Parathyroid adenoma (tissue), 2 donors: Measurements from ENCODE around the gene PPIC.

Experiments
- H2AFZ ChIP-seq: fragments of 300-600 bp; sonication (generic); one replicate; pipeline ENCODE4 v1.7.0; 2017; ENCODE audit warnings: antibody characterized with exemption, mild to moderate bottlenecking
- H3K27ac ChIP-seq: fragments of 300-600 bp; sonication (generic); one replicate; pipeline ENCODE4 v1.7.0; 2017
- H3K27me3 ChIP-seq: fragments of 300-600 bp; sonication (generic); one replicate; pipeline ENCODE4 v1.7.0; 2017; ENCODE audit warnings: low read length; ENCODE audit not compliant: control insufficient read depth, insufficient read depth
- H3K36me3 ChIP-seq: fragments of 300-600 bp; sonication (generic); one replicate; pipeline ENCODE4 v1.7.0; 2017; ENCODE audit warnings: low read length; ENCODE audit not compliant: control insufficient read depth, insufficient read depth
- H3K4me1 ChIP-seq: fragments of 300-600 bp; sonication (generic); one replicate; pipeline ENCODE4 v1.7.0; 2017; ENCODE audit warnings: control low read depth
- H3K4me2 ChIP-seq: fragments of 300-600 bp; sonication (generic); one replicate; pipeline ENCODE4 v1.7.0; 2017; ENCODE audit warnings: low read length
- H3K4me3 ChIP-seq: fragments of 300-600 bp; sonication (generic); one replicate; pipeline ENCODE4 v1.7.0; 2017; ENCODE audit warnings: low read depth, low read length
- H3K79me2 ChIP-seq: fragments of 300-600 bp; sonication (generic); one replicate; pipeline ENCODE4 v1.7.0; 2017; ENCODE audit warnings: control low read depth
- H3K9ac ChIP-seq: fragments of 300-600 bp; sonication (generic); one replicate; pipeline ENCODE4 v1.7.0; 2017; ENCODE audit warnings: mild to moderate bottlenecking
- H3K9me3 ChIP-seq: fragments of 300-600 bp; sonication (generic); one replicate; pipeline ENCODE4 v1.7.0; 2017; ENCODE audit warnings: low read length; ENCODE audit not compliant: control insufficient read depth
- CTCF ChIP-seq: fragments of 300-600 bp; sonication (generic); IDR thresholded peaks from one replicate; pipeline ENCODE4 v1.7.0; 2017; ENCODE audit warnings: antibody characterized with exemption, mild to moderate bottlenecking
- donor health status: primary hyperparathyroidism.

PPIC gene

GRCh38 chr5:123014689-123015088 is 21.8 kb downstream of the PPIC start:
- H3K79me2 ChIP-seq = no peaks in the 10 kb centered on the region
- H3K4me3 ChIP-seq = no peak overlapping the region
- no peak overlapping the region for H3K27ac ChIP-seq
- no peaks in the 10 kb centered on the region for H3K9me3 ChIP-seq
- H3K27me3 ChIP-seq = no peaks in the 10 kb centered on the region
- no peak overlapping the region for H2AFZ ChIP-seq
- no peaks in the 10 kb centered on the region for H3K4me1 ChIP-seq
- no peak overlapping the region for H3K9ac ChIP-seq
- TF ChIP-seq CTCF = no peak
- H3K36me3 ChIP-seq = no peaks in the 10 kb centered on the region
- no peak overlapping the region for H3K4me2 ChIP-seq

GRCh38 chr5:123012321-123012720 is 24.2 kb downstream of the PPIC start:
- TF ChIP-seq CTCF = no peak
- no peak overlapping the region for H2AFZ ChIP-seq
- H3K27me3 ChIP-seq = no peaks in the 10 kb centered on the region
- H3K4me3 ChIP-seq = no peak overlapping the region
- no peaks in the 10 kb centered on the region for H3K36me3 ChIP-seq
- H3K4me2 ChIP-seq = no peak overlapping the region
- no peaks in the 10 kb centered on the region for H3K9me3 ChIP-seq
- H3K27ac ChIP-seq = no peak overlapping the region
- H3K9ac ChIP-seq = no peak overlapping the region
- H3K79me2 ChIP-seq = no peaks in the 10 kb centered on the region
- H3K4me1 ChIP-seq = no peaks in the 10 kb centered on the region

- H3K27ac ChIP-seq = no peak overlapping the region
- H3K4me3 ChIP-seq = no peak overlapping the region
- TF ChIP-seq CTCF = no peak
- no peaks in the 10 kb centered on the region for H3K36me3 ChIP-seq
- no peaks in the 10 kb centered on the region for H3K79me2 ChIP-seq
- no peak overlapping the region for H3K4me2 ChIP-seq
- no peaks in the 10 kb centered on the region for H3K4me1 ChIP-seq
- H2AFZ ChIP-seq = no peak overlapping the region
- no peaks in the 10 kb centered on the region for H3K27me3 ChIP-seq
- H3K9me3 ChIP-seq = no peaks in the 10 kb centered on the region
- H3K9ac ChIP-seq = no peak overlapping the region
Observed at GRCh38 chr5:123007754-123008153, 28.8 kb downstream of the PPIC start.

GRCh38 chr5:123007182-123007581 is 29.3 kb downstream of the PPIC start:
- no peak overlapping the region for H3K4me3 ChIP-seq
- H3K9me3 ChIP-seq = no peaks in the 10 kb centered on the region
- no peak overlapping the region for H3K9ac ChIP-seq
- no peaks in the 10 kb centered on the region for H3K27me3 ChIP-seq
- H3K79me2 ChIP-seq = no peaks in the 10 kb centered on the region
- no peak for TF ChIP-seq CTCF
- no peak overlapping the region for H2AFZ ChIP-seq
- H3K4me2 ChIP-seq = no peak overlapping the region
- H3K4me1 ChIP-seq = no peaks in the 10 kb centered on the region
- no peaks in the 10 kb centered on the region for H3K36me3 ChIP-seq
- H3K27ac ChIP-seq = no peak overlapping the region

GRCh38 chr5:123001808-123002207 is 34.7 kb downstream of the PPIC start:
- no peak overlapping the region for H3K27ac ChIP-seq
- H3K9ac ChIP-seq = no peak overlapping the region
- H3K4me1 ChIP-seq = no peaks in the 10 kb centered on the region
- H3K27me3 ChIP-seq = no peaks in the 10 kb centered on the region
- no peaks in the 10 kb centered on the region for H3K36me3 ChIP-seq
- no peak overlapping the region for H2AFZ ChIP-seq
- no peak for TF ChIP-seq CTCF
- H3K79me2 ChIP-seq = no peaks in the 10 kb centered on the region
- no peaks in the 10 kb centered on the region for H3K9me3 ChIP-seq
- no peak overlapping the region for H3K4me3 ChIP-seq
- H3K4me2 ChIP-seq = no peak overlapping the region
